ENCODE data around the gene DMAC2L. TPM values are rescaled to one million over a fixed set of nuclear protein-coding genes. Genes with fewer than 3 reads are reported as not detected.
"Not testable (repeated sequence)": the region's sequence is repeated elsewhere in the genome, so short reads cannot be mapped to it uniquely, and the experiment has no call there.

The DMAC2L gene
- total RNA-seq, 1 experiment from 2014 or later: 14.0 TPM

GRCh38 chr14:50364792-50365191 is 52.7 kb downstream of the DMAC2L start:
- Mint-ChIP-seq H3K4me3 (no peak overlapping the region), H3K36me3 (no peaks in the 10 kb centered on the region), H3K9me3 (peaks cover 7% of the 10 kb centered on the region), H3K27me3 (ENCODE audit: low read depth) (no peaks in the 10 kb centered on the region), H3K27ac (no peak overlapping the region), H3K4me1 (no peaks in the 10 kb centered on the region)
- TF ChIP-seq ESRRA (CRISPR knock-in tag; IDR thresholded peaks at IDR 0.05; ENCODE audit: borderline replicate concordance) (no peak), ZBTB21 (CRISPR knock-in tag; IDR thresholded peaks at IDR 0.05; ENCODE audit: borderline replicate concordance) (no peak), ZNF121 (CRISPR knock-in tag; IDR thresholded peaks at IDR 0.05) (no peak), PRRX2 (CRISPR knock-in tag; IDR thresholded peaks at IDR 0.05) (no peak), ETV6 (CRISPR knock-in tag; IDR thresholded peaks at IDR 0.05) (no peak), E2F5 (CRISPR knock-in tag; IDR thresholded peaks at IDR 0.05) (no peak), ZSCAN18 (CRISPR knock-in tag; IDR thresholded peaks at IDR 0.05) (no peak), TP53 (CRISPR knock-in tag; IDR thresholded peaks at IDR 0.05) (no peak)
- TF ChIP-seq, protein P1, sequence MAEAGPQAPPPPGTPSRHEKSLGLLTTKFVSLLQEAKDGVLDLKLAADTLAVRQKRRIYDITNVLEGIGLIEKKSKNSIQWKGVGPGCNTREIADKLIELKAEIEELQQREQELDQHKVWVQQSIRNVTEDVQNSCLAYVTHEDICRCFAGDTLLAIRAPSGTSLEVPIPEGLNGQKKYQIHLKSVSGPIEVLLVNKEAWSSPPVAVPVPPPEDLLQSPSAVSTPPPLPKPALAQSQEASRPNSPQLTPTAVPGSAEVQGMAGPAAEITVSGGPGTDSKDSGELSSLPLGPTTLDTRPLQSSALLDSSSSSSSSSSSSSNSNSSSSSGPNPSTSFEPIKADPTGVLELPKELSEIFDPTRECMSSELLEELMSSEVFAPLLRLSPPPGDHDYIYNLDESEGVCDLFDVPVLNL (CRISPR knock-in tag; IDR thresholded peaks at IDR 0.05; ENCODE audit: borderline replicate concordance, low read depth): no peak
- TF ChIP-seq, protein P2, sequence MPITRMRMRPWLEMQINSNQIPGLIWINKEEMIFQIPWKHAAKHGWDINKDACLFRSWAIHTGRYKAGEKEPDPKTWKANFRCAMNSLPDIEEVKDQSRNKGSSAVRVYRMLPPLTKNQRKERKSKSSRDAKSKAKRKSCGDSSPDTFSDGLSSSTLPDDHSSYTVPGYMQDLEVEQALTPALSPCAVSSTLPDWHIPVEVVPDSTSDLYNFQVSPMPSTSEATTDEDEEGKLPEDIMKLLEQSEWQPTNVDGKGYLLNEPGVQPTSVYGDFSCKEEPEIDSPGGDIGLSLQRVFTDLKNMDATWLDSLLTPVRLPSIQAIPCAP (CRISPR knock-in tag; IDR thresholded peaks at IDR 0.05): no peak
- TF ChIP-seq, protein P3, sequence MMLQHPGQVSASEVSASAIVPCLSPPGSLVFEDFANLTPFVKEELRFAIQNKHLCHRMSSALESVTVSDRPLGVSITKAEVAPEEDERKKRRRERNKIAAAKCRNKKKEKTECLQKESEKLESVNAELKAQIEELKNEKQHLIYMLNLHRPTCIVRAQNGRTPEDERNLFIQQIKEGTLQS (CRISPR knock-in tag; conservative IDR thresholded peaks at IDR 0.05): no peak
- DNase-seq (ENCODE audit: low spot score) (no peak), ATAC-seq (no peak)
- CTCF ChIA-PET: interaction anchor here (1.4 to 2.3 kb wide), 2 partner anchors 44 to 496 kb away, joined by 4 to 6 read pairs; no protein-coding TSS in a partner anchor
- POLR2A ChIA-PET: no interaction called here

GRCh38 chr14:50365572-50365971 is 53.4 kb downstream of the DMAC2L start:
- H3K4me3 Mint-ChIP-seq; ATAC-seq; H3K27me3 Mint-ChIP-seq (ENCODE audit: low read depth); H3K4me1 Mint-ChIP-seq; H3K36me3 Mint-ChIP-seq; POLR2A ChIA-PET; DNase-seq (ENCODE audit: low spot score); H3K27ac Mint-ChIP-seq: not testable (repeated sequence)
- peaks cover 11% of the 10 kb centered on the region for H3K9me3 Mint-ChIP-seq
- CTCF ChIA-PET: interaction anchor here (1.4 to 2.3 kb wide), 2 partner anchors 44 to 495 kb away, joined by 4 to 6 read pairs; no protein-coding TSS in a partner anchor

DNA sequence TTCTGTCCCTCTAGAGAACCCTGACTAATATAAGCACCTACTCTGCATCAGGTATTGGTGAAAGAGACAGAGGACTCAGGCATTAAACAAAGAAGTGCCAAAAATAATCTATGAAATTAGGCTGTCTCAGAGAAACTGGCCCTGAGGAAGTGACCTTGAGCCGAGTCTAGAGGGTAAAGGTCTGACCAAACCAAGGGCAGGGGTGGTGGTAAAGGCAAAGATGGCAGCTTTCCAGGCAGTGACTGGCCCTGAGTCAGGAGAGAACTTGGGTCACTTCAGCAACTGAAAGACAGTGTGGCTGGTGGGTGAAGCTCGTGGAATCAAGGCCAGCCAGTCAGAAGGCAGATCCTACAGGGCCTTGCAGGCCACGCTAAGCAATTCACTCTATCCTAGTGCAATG is 54.0 kb downstream of the DMAC2L start:
- Mint-ChIP-seq H3K4me1 (no peaks in the 10 kb centered on the region), H3K36me3 (no peaks in the 10 kb centered on the region), H3K27me3 (ENCODE audit: low read depth) (no peaks in the 10 kb centered on the region), H3K27ac (no peak overlapping the region), H3K9me3 (peaks cover 16% of the 10 kb centered on the region), H3K4me3 (no peak overlapping the region)
- POLR2A ChIA-PET: no interaction called here
- CTCF ChIA-PET: interaction anchor here (2.3 kb wide), 1 partner anchor 45 kb away, joined by 6 read pairs; no protein-coding TSS in a partner anchor
- TF ChIP-seq NR1H2 (CRISPR knock-in tag; IDR thresholded peaks at IDR 0.05) (no peak), EMX1 (CRISPR knock-in tag; IDR thresholded peaks at IDR 0.05) (no peak), FOXJ3 (CRISPR knock-in tag; IDR thresholded peaks at IDR 0.05; ENCODE audit: borderline replicate concordance) (no peak), ZNF219 (CRISPR knock-in tag; IDR thresholded peaks at IDR 0.05; ENCODE audit: borderline replicate concordance) (no peak), ZNF121 (CRISPR knock-in tag; IDR thresholded peaks at IDR 0.05) (no peak), ARID4B (CRISPR knock-in tag; IDR thresholded peaks at IDR 0.05; ENCODE audit: borderline replicate concordance) (no peak), FOXP1 (CRISPR knock-in tag; IDR thresholded peaks at IDR 0.05; ENCODE audit: borderline replicate concordance) (no peak)
- no peak for DNase-seq (ENCODE audit: low spot score)
- ATAC-seq: no peak
